ENCODE data around the gene MED12L.

Gene MED12L

DNA sequence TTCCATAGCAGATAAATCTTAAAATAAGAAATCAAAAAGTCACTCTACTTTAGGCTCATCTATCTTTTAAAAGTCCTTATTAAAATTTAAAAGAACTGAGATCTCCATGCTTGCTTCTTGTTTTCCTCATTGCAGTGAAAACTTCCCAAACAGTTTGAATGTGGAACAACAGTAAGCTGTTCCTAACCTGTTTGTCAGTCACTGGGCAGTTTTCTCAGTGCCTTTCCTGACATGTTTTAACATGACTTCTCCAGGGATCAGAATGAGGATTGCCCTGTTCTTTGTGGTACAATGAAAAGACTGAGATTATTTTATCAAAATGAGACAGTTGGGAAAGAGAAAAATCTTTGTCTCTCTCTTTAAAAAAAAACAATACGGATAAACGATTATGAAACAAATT lies 230.4 kb downstream of the MED12L start:
- no peaks in the 10 kb centered on the region for H3K4me1 ChIP-seq (ENCODE audit: low read length)
- no peak overlapping the region for H3K4me2 ChIP-seq (ENCODE audit: low read depth, low read length)
- H3K9ac ChIP-seq (ENCODE audit: low read length), result no peak overlapping the region
- no peak overlapping the region for H3K27ac ChIP-seq (ENCODE audit: low read length)
- H3K27me3 ChIP-seq (replicated peaks; ENCODE audit: insufficient read depth, low read length), result no peaks in the 10 kb centered on the region
- no peaks in the 10 kb centered on the region for H3K36me3 ChIP-seq (replicated peaks; ENCODE audit: insufficient read depth, low read length)
- no peaks in the 10 kb centered on the region for H4K20me1 ChIP-seq (ENCODE audit: insufficient read depth, low read length)
- H3K9me3 ChIP-seq (replicated peaks; ENCODE audit: insufficient read depth, low read length), result no peaks in the 10 kb centered on the region
- DNase-seq, result no peak
- H3F3A ChIP-seq (ENCODE audit: insufficient read depth, low read length), result no peaks in the 10 kb centered on the region
- TF ChIP-seq EZH2 (optimal IDR thresholded peaks at IDR 0.05; ENCODE audit: low read depth, low read length) (no peak), EZH2phosphoT487 (IDR thresholded peaks at IDR 0.05; ENCODE audit: low read length) (no peak)
- TF ChIP-seq, protein P1, sequence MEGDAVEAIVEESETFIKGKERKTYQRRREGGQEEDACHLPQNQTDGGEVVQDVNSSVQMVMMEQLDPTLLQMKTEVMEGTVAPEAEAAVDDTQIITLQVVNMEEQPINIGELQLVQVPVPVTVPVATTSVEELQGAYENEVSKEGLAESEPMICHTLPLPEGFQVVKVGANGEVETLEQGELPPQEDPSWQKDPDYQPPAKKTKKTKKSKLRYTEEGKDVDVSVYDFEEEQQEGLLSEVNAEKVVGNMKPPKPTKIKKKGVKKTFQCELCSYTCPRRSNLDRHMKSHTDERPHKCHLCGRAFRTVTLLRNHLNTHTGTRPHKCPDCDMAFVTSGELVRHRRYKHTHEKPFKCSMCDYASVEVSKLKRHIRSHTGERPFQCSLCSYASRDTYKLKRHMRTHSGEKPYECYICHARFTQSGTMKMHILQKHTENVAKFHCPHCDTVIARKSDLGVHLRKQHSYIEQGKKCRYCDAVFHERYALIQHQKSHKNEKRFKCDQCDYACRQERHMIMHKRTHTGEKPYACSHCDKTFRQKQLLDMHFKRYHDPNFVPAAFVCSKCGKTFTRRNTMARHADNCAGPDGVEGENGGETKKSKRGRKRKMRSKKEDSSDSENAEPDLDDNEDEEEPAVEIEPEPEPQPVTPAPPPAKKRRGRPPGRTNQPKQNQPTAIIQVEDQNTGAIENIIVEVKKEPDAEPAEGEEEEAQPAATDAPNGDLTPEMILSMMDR (IDR thresholded peaks at IDR 0.05; ENCODE audit: low read length), result no peak
- H3K4me3 ChIP-seq (ENCODE audit: low read length), result no peak overlapping the region
- H3K79me2 ChIP-seq (ENCODE audit: low read length), result no peaks in the 10 kb centered on the region
- no peaks in the 10 kb centered on the region for H3K9me2 ChIP-seq (replicated peaks; ENCODE audit: insufficient read depth, low read length)
- H2AFZ ChIP-seq (ENCODE audit: low read length), result no peak overlapping the region

DNA sequence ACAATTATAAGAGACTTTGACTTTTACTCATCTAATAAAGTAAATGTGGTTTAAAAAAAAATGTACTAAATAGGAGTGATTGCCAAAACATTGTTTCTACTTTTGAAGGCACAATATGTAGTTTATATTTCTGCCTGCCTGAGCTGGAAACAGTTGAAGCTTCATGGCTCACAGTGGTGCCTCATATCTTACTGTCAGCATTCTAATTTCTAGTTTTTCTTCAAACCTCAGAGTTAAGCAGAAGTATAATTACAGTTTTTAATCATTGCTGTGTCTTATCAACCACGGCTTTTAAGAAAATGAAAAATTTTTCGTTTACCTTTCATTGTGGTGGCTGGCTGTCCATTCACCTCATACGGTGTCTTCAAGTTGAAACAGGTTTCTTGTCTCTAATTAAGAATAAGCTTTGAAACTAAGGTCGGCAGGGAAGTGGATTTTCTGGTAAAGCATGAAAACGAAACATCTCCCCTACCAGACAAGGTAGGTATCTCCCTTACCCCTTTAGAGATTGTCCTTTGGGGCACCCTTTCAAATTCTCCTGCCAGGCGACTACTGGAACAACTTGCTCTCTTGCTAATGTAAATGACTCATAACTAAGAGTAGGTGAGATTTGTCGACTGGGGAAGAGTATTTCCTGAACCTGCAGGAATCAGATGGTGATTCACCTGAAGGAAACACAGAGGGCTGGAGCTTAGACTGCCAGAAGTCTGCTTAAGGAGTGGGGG lies 231.0 kb downstream of the MED12L start, which contains the start of gene GPR87:
Gene GPR87, minus strand, starts transcription at position 554 of the 725 bp plus-strand sequence. CDS start 16,720 bp downstream, outside the sequence.
- TF ChIP-seq EZH2phosphoT487 (IDR thresholded peaks at IDR 0.05; ENCODE audit: low read length) (no peak), EZH2 (optimal IDR thresholded peaks at IDR 0.05; ENCODE audit: low read depth, low read length) (no peak)
- TF ChIP-seq, protein P1 (IDR thresholded peaks at IDR 0.05; ENCODE audit: low read length), result no peak
- H3K27me3 ChIP-seq (replicated peaks; ENCODE audit: insufficient read depth, low read length), result no peaks in the 10 kb centered on the region
- H3K4me1 ChIP-seq (ENCODE audit: low read length), result no peaks in the 10 kb centered on the region
- no peak within 1 kb of the TSS for H3K4me3 ChIP-seq (ENCODE audit: low read length)
- no peak within 1 kb of the TSS for H2AFZ ChIP-seq (ENCODE audit: low read length)
- no peaks in the 10 kb centered on the region for H4K20me1 ChIP-seq (ENCODE audit: insufficient read depth, low read length)
- no peaks in the 10 kb centered on the region for H3K9me3 ChIP-seq (replicated peaks; ENCODE audit: insufficient read depth, low read length)
- no peak within 1 kb of the TSS for H3K9ac ChIP-seq (ENCODE audit: low read length)
- no peak for DNase-seq
- H3K4me2 ChIP-seq (ENCODE audit: low read depth, low read length), result no peak within 1 kb of the TSS
- no peaks in the 10 kb centered on the region for H3K9me2 ChIP-seq (replicated peaks; ENCODE audit: insufficient read depth, low read length)
- no peaks in the 10 kb centered on the region for H3K79me2 ChIP-seq (ENCODE audit: low read length)
- H3K36me3 ChIP-seq (replicated peaks; ENCODE audit: insufficient read depth, low read length), result no peaks in the 10 kb centered on the region
- no peaks in the 10 kb centered on the region for H3F3A ChIP-seq (ENCODE audit: insufficient read depth, low read length)
- H3K27ac ChIP-seq (ENCODE audit: low read length), result no peak within 1 kb of the TSS

DNA sequence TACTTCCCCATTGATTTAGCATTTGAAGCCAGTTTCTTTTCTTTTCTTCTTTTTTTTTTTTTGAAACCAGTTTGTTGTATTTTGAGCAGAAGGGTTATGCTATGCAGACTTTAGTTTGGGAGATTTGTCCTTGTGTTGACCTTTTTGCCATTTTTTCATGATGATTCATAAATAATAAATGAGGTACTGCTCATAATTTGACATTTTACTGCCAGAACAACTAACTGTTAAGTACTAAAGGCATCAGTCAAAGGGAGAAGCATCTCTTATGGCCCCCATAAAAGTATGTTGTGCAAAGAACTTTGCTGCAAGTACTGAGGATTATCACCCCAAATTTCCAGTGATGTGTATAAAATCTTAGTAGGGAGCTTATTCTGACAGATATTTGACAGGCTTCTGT lies 232.8 kb downstream of the MED12L start:
- Histone ChIP-seq H3K36me3 (replicated peaks; ENCODE audit: insufficient read depth, low read length) (no peaks in the 10 kb centered on the region), H3K4me3 (ENCODE audit: low read length) (no peak overlapping the region), H3F3A (ENCODE audit: insufficient read depth, low read length) (no peaks in the 10 kb centered on the region), H2AFZ (ENCODE audit: low read length) (no peak overlapping the region), H3K27me3 (replicated peaks; ENCODE audit: insufficient read depth, low read length) (no peaks in the 10 kb centered on the region), H3K4me1 (ENCODE audit: low read length) (no peaks in the 10 kb centered on the region), H3K9me3 (replicated peaks; ENCODE audit: insufficient read depth, low read length) (no peaks in the 10 kb centered on the region), H3K27ac (ENCODE audit: low read length) (no peak overlapping the region), H3K4me2 (ENCODE audit: low read depth, low read length) (no peak overlapping the region), H3K9ac (ENCODE audit: low read length) (no peak overlapping the region), H3K79me2 (ENCODE audit: low read length) (no peaks in the 10 kb centered on the region), H4K20me1 (ENCODE audit: insufficient read depth, low read length) (no peaks in the 10 kb centered on the region), H3K9me2 (replicated peaks; ENCODE audit: insufficient read depth, low read length) (no peaks in the 10 kb centered on the region)
- no peak for DNase-seq
- TF ChIP-seq, protein P1 (IDR thresholded peaks at IDR 0.05; ENCODE audit: low read length), result no peak
- TF ChIP-seq EZH2 (optimal IDR thresholded peaks at IDR 0.05; ENCODE audit: low read depth, low read length) (no peak), EZH2phosphoT487 (IDR thresholded peaks at IDR 0.05; ENCODE audit: low read length) (no peak)
